ENCODE results near the gene ABCD3.

Gene ABCD3

DNA sequence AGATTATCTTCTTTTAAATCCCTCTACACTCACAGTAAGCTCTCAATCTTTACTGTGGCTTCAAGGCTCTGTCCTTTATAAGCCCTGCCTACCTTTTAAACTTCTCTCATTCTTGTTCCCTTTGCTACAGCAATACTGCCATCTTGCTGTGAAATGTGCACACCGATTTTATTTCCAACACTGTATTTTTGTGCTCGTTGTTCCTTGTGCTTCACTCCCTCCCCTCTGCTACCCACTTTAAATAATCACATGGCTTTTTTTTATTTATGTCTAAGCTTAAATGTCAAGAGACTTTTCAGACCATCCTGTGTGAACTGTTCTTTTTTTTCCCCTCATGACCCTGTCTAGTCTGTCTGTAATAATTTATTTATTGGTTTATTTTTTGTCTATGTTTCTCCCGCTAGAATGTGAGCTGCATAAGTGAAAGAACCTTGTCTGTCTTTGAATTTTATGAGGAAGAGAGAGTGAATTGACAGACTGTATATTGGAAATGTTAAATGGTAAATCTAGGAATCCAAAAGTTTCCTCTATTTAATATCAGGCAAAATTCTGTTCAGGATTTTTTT lies 45.7 kb downstream of the ABCD3 start:
- DNase-seq, result no peak

- DNase-seq, result no peak
These were observed 50.5 kb downstream of the ABCD3 start for GRCh38 chr1:94468708-94469107.

GRCh38 chr1:94471271-94471670 lies 53.1 kb downstream of the ABCD3 start:
- no peak for DNase-seq

- no peak for DNase-seq
These were observed 57.0 kb downstream of the ABCD3 start for GRCh38 chr1:94475232-94475631.

DNA sequence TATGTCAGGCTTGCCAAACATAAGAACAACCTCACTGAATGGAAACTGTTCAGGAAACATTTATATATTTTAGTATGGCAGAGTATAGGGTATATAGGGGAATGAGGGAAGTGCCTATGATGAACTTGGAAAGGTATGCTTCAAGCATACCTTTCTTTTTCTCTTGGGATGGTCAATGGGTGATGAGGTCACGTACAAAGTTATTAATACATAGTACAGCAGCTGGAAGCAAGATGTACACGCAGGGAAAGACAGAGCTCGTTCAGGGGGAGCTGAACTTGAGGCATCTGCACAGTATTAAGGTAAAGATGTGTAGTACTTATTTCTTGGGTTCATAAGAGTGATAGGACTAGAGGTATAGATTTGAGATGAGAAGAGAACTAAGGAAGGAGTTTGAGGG lies 61.5 kb downstream of the ABCD3 start:
- DNase-seq, result no peak

GRCh38 chr1:94481473-94481933 lies 63.3 kb downstream of the ABCD3 start:
- DNase-seq, result peak; percentile 13

GRCh38 chr1:94486990-94487389 lies 68.8 kb downstream of the ABCD3 start:
- no peak for DNase-seq

DNA sequence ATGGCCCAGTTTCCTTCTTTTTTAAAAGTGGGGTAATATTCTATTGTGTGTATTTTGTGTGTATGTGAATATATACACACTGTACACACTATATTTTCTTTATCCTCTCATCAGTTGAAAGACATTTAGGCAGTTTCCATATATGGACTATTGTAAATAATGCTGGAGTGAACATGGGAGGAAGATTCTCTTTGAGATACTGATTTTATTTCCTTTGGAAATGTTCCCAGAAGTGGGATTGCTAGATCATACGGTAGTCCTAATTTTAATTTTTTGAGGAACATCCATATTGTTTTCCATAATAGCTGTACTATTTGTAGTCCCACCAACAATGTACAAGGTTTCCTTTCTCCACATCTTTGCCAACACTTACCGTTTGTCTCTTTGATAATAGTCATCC lies 72.4 kb downstream of the ABCD3 start:
- no peak for DNase-seq

DNA sequence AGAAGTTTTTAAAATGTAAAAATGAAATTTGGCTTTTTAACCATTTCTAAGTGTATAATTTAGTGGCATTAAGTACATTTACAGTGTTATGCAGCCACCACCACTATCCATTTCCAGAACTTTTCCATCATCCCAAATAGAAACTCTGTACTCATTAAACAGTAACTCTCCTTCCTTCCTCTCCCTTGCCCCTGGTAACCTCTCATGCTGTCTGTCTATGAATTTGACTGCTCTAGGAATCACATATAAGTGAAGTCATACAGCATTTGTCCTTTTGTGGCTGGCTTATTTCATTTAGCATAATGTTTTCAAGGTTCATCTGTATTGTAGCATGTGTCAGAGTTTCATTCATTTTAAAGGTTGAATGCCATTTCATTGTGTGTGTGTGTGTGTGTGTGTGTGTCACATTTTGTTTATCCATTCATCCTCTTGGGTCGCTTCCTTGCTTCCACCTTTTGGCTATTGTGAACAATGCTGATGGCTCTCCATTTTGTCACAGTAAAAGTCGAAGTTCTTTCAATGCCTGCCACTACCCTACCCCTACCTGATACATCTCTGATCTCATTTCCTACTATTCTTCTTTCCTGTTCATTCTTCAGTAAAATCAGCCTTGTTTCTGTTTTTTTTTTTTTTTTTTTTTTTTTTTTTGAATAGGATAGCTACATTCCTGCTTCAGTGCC lies 78.0 kb downstream of the ABCD3 start:
- DNase-seq, result no peak

- no peak for DNase-seq
These were observed 83.2 kb downstream of the ABCD3 start for GRCh38 chr1:94501426-94501825.

DNA sequence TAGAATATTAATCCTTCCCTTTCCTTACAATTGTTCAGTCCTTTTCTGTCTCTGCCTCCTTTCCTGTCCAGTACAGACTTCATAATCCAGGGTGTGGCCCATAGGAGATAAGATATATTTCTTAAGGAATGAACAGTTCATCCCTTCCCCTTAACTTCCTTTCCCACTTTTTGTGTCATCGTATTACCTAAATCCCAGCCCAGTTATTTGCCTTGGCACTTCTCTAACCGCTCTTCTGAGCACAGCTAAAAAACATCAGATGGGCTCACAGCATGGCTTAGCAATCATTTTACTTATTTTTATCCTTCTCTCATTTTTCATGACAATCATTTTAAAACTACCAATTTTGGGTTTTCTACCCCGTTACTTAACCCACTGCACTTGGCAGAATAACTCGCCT lies 83.7 kb downstream of the ABCD3 start:
- DNase-seq, result no peak

GRCh38 chr1:94503153-94503552 lies 85.0 kb downstream of the ABCD3 start:
- no peak for DNase-seq

DNA sequence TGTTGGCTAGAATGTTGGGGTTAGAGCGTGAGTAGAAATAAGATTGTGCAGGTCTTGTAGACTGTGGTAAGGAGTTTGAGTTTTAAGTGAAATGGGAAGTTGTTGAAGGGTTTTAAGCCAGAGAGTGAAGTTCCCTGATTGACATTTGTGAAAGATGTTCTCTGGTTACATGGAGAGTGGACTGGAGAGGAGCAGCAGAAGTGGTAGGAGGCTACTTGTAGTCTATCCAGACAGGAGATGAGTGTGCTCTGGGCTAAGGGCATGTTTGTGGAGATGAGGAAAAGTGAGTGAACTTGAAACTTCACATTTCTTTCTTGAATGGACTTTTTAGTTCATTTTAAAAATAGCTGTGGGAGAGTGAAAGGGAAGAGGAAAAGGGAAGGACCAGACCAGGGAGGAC lies 86.4 kb downstream of the ABCD3 start:
- no peak for DNase-seq

GRCh38 chr1:94512816-94513215 lies 94.6 kb downstream of the ABCD3 start:
- DNase-seq, result no peak

- no peak for DNase-seq
These were observed 96.0 kb downstream of the ABCD3 start for GRCh38 chr1:94514095-94514727.

DNA sequence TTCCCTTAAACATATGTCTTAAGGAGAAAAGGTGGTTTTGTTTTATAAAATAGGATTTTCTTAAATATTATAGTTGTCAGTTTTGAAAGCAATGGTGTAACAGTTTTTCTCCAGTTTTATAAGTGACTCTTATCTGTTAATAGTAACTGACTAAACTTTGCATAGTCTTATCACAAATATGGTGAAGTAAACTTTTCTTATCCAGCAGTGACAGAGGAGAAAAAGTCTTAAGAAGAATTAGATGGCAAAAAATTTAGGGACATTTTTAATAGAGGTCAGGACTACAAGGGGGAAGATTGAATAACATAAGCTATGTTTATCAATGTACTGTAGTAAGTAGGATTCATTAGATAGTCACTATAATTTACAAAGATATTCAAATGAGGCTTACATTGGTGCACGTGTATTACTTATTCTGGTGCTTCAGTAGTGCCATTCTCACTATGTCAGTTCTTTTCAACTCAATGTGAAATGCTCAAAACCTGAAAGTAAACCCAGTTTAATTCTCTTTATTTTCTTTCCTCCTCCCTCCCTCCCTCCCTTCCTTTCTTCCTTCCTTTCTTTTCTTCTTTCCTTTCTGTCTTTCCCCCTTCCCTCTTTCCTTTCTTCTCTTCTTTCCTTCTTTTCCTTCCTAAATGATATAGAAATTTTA lies 97.2 kb downstream of the ABCD3 start:
- no peak for DNase-seq

DNA sequence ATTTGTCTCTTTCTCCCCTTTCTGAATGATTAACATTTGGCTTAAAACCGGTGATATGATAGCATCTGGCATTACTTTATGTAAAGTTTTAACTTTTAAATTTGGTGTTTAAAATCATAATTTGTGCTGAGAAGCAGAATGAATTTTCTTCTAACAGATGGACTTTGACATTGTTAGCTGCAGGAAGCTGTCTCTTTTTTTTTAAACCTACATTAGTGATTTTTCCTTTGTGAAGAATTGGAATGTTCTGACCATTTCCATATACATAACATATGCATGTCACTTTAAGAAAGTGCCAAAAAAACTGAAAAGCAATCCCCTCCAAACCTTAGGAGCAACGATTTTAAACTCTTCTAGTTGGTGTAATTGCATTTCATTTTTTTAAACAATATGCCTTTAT lies 101.2 kb downstream of the ABCD3 start:
- no peak for DNase-seq

GRCh38 chr1:94522304-94522703 lies 104.1 kb downstream of the ABCD3 start:
- DNase-seq, result no peak

- DNase-seq, result no peak
These were observed 106.3 kb downstream of the ABCD3 start for GRCh38 chr1:94524531-94524930.

DNA sequence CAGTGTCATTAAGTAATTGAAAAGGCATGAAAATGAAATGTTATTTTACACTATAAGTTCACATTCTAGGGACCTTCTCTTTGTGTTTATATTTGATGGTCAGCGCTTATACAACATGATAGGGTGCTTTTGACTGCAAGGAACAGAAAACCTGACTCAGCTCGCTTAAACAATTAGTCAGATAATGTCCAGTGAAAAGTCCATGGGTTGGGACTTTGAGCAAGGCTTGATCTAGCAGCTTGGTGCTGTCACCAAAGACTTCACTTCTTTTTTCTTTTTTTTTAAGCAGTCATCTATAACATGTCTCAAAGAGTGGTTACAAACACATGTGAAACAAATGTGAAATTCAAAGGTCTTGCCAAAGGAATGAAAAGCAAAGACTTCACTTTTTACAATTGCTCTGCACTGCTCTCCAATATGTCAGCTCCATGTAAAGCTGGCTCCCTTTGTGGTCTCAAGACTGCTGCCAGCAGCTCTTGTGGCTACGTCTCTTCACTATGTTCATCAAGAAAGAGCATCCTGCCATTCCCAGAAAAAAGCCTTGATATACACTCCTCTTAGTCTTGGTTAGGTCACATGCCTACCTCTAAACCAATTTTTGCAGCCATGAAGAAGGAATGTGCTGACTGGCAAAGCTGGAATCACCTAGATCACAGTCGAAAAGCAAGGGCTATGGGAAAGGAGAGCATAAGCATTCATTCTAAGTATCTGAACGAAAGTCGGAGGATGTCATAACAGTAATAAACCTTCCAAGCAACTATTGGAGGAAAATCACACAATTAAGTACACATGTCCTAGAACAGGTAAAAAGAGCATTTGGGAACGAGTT lies 108.2 kb downstream of the ABCD3 start:
- no peak for DNase-seq

GRCh38 chr1:94527447-94528031 lies 109.3 kb downstream of the ABCD3 start:
- no peak for DNase-seq

GRCh38 chr1:94528299-94528698 lies 110.1 kb downstream of the ABCD3 start:
- no peak for DNase-seq

GRCh38 chr1:94528826-94529225 lies 110.6 kb downstream of the ABCD3 start:
- no peak for DNase-seq
